ENCODE data around the gene GREM2. TPM values are rescaled to one million over a fixed set of nuclear protein-coding genes. Genes with fewer than 3 reads are reported as not detected.

Gene GREM2
- total and polyA plus RNA-seq, 10 of the 15 experiments (the other 5 are each of a cell fraction or from before 2014, with no cell fraction given), result not detected

- no peak for TF ChIP-seq ZBTB11 (CRISPR knock-in tag; IDR thresholded peaks at IDR 0.05)
- TF ChIP-seq HDAC2 (IDR thresholded peaks at IDR 0.05), result no peak
- no peak for TF ChIP-seq EZH2 (IDR thresholded peaks at IDR 0.05; ENCODE audit: borderline replicate concordance, control insufficient read depth, low read depth, low read length)
- no peak for TF ChIP-seq IKZF1 (conservative IDR thresholded peaks at IDR 0.05)
Measured at GRCh38 chr1:240515505-240515904, 96.5 kb downstream of the GREM2 start (continued).

- RAD21 ChIA-PET (ENCODE audit: unreplicated experiment), result no interaction called here
- no peak for TF ChIP-seq SUZ12 (IDR thresholded peaks at IDR 0.05; ENCODE audit: unreplicated experiment)
- TF ChIP-seq CUX1 (IDR thresholded peaks at IDR 0.05; ENCODE audit: insufficient replicate concordance, low read depth, low read length), result no peak
- TF ChIP-seq SMAD1 (IDR thresholded peaks at IDR 0.05; ENCODE audit: low read depth, partially characterized antibody), result no peak
- TF ChIP-seq, protein P1, sequence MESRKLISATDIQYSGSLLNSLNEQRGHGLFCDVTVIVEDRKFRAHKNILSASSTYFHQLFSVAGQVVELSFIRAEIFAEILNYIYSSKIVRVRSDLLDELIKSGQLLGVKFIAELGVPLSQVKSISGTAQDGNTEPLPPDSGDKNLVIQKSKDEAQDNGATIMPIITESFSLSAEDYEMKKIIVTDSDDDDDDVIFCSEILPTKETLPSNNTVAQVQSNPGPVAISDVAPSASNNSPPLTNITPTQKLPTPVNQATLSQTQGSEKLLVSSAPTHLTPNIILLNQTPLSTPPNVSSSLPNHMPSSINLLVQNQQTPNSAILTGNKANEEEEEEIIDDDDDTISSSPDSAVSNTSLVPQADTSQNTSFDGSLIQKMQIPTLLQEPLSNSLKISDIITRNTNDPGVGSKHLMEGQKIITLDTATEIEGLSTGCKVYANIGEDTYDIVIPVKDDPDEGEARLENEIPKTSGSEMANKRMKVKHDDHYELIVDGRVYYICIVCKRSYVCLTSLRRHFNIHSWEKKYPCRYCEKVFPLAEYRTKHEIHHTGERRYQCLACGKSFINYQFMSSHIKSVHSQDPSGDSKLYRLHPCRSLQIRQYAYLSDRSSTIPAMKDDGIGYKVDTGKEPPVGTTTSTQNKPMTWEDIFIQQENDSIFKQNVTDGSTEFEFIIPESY (IDR thresholded peaks at IDR 0.05), result no peak
- no peak for TF ChIP-seq MXI1 (IDR thresholded peaks at IDR 0.05; ENCODE audit: low read depth, low read length)
- Histone ChIP-seq H2AFZ (ENCODE audit: control insufficient read depth, low read depth, low read length) (no peak overlapping the region), H3K9me3 (replicated peaks; ENCODE audit: control insufficient read depth, insufficient read depth, low read length) (no peaks in the 10 kb centered on the region), H3K4me3 (no peak overlapping the region), H3K9ac (ENCODE audit: control insufficient read depth, insufficient read depth, low read length) (no peak overlapping the region), H3K4me2 (ENCODE audit: control insufficient read depth, insufficient read depth) (no peak overlapping the region), H4K20me1 (ENCODE audit: control insufficient read depth, insufficient read depth) (no peaks in the 10 kb centered on the region), H3K79me2 (ENCODE audit: control insufficient read depth, insufficient read depth, low read length) (no peaks in the 10 kb centered on the region), H3K27ac (ENCODE audit: control insufficient read depth, insufficient read depth) (no peak overlapping the region), H3K36me3 (ENCODE audit: control insufficient read depth in 2 of 2, insufficient read depth in 2 of 2, low read length in 1 of 2) (no peaks in the 10 kb centered on the region), H3K4me1 (ENCODE audit: control insufficient read depth, insufficient read depth, low read length) (no peaks in the 10 kb centered on the region), H3K27me3 (replicated peaks in 1 of 2; ENCODE audit: control insufficient read depth in 2 of 2, insufficient read depth in 2 of 2, low read length in 1 of 2) (no peaks in the 10 kb centered on the region)
- DNase-seq (ENCODE audit: low read depth, low spot score) (no peak), FAIRE-seq (no peak), ATAC-seq (no peak)
- intact Hi-C loops (cut with micrococcal nuclease; ENCODE audit: unreplicated experiment), result no loop called here
- in situ Hi-C loops (cut with MboI), result no loop called here
- POLR2A ChIA-PET, result no interaction called here
- no TSS peak for BruUV-seq (replicated peaks)
- CTCF ChIA-PET, result no interaction called here
- SMC1A ChIA-PET (ENCODE audit: uncharacterized antibody, unreplicated experiment), result no interaction called here
Measured at GRCh38 chr1:240511789-240512188, 100.2 kb downstream of the GREM2 start.

Measured in GM12878 (cell line).